Measurements from ENCODE around the gene FIZ1.

Gene FIZ1

DNA sequence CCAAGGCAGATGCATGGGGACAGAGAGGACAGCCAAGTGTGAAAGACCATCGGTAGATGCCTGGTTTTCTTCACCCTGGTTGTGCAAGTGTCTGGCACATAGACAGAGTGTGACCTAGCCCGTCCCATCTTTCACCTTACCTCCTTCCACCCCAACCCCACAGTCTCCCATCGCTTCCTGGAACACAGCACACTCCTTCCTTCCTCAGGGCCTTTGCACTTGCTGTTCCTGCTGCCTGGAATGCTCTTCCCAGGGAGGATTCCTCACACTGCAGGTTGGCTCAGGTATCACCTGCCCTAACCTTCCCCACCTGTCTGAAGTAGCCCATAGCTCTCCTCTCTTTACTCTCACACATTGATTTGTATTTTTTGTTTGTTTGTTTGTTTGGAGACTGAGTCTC, 3.0 kb downstream of the FIZ1 start:
- no peak for DNase-seq (ENCODE audit: low read depth)
- TF ChIP-seq, protein P1, sequence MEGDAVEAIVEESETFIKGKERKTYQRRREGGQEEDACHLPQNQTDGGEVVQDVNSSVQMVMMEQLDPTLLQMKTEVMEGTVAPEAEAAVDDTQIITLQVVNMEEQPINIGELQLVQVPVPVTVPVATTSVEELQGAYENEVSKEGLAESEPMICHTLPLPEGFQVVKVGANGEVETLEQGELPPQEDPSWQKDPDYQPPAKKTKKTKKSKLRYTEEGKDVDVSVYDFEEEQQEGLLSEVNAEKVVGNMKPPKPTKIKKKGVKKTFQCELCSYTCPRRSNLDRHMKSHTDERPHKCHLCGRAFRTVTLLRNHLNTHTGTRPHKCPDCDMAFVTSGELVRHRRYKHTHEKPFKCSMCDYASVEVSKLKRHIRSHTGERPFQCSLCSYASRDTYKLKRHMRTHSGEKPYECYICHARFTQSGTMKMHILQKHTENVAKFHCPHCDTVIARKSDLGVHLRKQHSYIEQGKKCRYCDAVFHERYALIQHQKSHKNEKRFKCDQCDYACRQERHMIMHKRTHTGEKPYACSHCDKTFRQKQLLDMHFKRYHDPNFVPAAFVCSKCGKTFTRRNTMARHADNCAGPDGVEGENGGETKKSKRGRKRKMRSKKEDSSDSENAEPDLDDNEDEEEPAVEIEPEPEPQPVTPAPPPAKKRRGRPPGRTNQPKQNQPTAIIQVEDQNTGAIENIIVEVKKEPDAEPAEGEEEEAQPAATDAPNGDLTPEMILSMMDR (conservative IDR thresholded peaks at IDR 0.05; ENCODE audit: low read length) = no peak
- H3K4me3 ChIP-seq (ENCODE audit: low read length) = no peak overlapping the region

DNA sequence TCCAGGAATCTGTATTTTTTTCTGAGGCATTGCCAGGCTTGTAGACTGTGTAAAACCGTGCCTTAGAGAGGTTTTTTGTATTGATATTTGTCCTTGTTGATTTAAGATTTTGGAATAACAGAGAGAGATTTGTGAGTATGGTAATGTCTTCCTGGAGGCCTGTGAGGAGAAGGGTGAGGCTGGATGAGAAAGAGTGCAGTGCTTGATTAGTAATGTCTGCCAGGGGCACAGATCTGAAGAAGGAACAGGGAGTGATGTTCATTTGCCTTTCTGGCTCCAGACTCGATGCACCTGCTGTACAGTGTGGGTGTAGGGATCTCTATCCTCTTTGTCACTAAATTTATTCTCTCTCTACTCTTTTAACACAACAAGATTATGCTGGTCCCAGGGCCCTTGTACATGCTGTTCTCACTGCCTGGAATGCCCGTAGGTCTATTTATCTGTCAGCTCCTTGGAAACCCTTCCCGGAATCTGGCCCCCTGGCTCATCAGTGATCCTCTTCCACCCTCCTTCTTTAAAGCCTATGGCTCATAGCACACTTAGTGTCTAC, 4.2 kb downstream of the FIZ1 start:
- TF ChIP-seq, protein P1 (conservative IDR thresholded peaks at IDR 0.05; ENCODE audit: low read length) = no peak
- no peak overlapping the region for H3K4me3 ChIP-seq (ENCODE audit: low read length)
- no peak for DNase-seq (ENCODE audit: low read depth)

DNA sequence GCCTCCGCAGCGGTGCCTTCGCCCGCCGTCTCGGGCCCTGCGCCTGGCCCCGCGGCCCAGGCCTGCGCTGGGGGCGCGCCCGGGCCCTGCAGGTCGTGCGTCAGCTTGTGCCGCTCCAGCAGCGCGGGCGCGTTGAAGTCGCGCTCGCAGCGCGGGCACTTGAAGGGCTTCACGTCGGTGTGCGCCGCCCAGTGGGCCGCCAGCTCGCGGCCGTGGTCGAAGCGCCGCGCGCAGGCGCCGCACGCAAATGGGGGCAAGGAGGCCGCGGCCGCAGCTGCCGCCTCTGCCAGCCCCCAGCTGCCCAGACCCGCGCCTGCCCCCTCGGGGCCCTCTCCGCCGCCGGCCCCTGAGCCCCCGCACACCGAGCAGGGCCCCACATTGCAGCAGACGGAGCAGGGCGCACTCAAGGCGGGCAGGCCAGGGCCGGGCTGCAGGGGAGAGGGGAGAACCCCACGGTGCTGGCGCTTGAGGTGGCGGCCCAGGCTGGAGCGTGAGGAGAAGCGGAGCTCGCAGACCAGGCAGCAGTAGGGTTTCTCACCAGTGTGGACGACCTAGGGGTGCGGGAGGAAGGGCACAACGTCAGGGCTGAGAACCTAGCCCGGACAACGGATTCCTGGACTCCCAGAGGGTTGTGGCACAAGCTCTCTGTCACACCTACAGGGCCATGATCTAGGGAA, 6.1 kb downstream of the FIZ1 start:
- H3K4me3 ChIP-seq (ENCODE audit: low read length) = no peak overlapping the region
- TF ChIP-seq, protein P1 (conservative IDR thresholded peaks at IDR 0.05; ENCODE audit: low read length) = no peak
- DNase-seq (ENCODE audit: low read depth) = no peak

DNA sequence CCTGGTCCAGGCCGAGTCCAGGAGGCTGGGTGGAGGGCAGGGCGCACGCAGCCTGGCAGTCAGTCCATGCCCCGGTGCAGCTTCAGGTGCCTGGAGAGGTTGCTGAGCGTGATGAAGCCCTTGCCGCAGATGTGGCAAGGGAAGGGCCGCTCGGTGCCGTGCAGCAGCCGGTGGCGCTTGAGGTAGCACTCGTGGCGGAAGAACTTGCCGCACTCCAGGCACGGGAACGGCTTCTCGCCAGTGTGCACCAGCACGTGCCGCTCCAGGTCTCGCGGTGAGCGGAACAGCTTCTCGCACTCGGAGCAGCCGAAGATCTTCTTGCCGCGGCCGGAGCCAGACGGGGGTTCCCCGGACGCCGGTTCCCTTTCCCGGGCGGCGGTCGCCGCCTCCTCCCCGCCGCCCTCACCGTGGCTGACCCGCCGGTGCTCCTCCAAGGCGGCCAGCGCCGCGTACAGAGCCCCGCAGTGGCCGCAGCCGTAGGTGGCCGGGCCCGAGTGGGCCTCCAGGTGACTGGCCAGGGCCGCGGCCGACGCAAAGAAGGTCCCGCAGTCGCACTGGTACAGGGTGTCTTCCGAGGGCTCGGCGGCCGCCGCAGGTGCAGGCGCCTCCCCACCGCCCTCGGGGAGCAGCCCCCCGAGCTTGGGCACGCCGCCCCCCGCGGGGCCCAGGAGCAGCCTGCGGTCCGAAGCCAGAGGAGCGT, 6.8 kb downstream of the FIZ1 start:
- DNase-seq (ENCODE audit: low read depth) = no peak
- H3K4me3 ChIP-seq (ENCODE audit: low read length) = no peak overlapping the region

DNA sequence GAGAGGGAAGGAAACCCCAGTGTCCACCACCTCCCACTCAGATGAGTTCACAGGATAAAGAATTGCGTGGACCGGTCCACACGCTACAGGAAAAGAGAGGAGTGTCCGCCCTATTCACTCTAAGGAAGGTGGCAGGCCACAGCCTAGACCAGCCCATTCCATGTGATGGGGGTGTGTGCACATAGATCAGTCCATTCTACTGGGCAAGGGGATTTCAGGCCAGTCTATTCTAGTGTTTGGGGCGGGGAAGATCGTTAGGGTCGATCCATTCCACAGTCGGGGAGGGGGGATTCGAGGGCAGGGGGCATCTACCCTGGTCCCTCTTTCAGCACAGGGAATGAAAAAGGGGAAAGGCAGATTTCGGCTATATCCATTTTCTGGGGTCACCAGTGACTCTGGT, 7.8 kb downstream of the FIZ1 start:
- H3K4me3 ChIP-seq (ENCODE audit: low read length) = no peak overlapping the region
- no peak for DNase-seq (ENCODE audit: low read depth)
- TF ChIP-seq, protein P1 (conservative IDR thresholded peaks at IDR 0.05; ENCODE audit: low read length) = no peak

More for the DNA sequence above, 6.8 kb downstream of the FIZ1 start:
- TF ChIP-seq, protein P1 (conservative IDR thresholded peaks at IDR 0.05; ENCODE audit: low read length) = no peak

DNA sequence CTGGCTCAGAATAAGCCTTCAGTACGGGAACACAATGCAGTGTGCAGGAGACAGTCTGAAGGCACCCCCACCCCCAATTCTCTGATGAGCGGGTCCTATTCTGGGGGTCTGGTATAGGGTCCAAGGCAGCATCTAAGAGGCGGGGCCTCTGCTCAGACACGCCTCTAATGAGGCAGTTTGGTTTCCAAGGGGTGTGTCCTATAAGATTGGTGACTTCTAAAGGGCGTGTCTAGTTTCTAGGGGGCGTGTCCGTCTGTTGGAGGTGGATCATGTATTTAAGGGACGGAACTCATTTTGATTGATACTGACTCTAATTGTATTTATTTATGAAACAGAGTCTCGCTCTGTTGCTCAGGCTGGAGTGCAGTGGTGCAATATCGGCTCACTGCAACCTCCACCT, 8.7 kb downstream of the FIZ1 start:
- no peak overlapping the region for H3K4me3 ChIP-seq (ENCODE audit: low read length)
- no peak for DNase-seq (ENCODE audit: low read depth)
- TF ChIP-seq, protein P1 (conservative IDR thresholded peaks at IDR 0.05; ENCODE audit: low read length) = no peak

DNA sequence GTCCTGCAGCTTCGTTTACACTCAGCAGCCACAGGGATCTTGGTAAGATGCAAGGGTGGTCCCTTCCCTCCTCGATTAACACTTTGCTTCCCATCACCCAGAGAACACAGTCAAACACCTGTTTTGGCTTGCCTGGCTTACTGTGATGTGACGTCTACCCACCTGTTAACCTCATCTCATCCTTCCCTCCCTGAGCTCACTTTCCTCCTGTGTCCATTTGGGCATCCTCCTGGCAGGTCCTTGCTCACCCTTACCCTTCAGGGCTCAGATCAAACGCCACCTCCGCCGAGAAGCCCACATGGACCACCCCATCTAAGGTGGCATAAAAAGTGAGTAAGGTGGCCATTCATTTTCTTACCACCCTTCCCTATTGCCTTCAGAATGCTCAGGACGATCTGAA, 9.2 kb downstream of the FIZ1 start:
- no peak overlapping the region for H3K4me3 ChIP-seq (ENCODE audit: low read length)
- no peak for DNase-seq (ENCODE audit: low read depth)
- TF ChIP-seq, protein P1 (conservative IDR thresholded peaks at IDR 0.05; ENCODE audit: low read length) = no peak
